ENCODE measurements around the gene TMPRSS2. TPM values are rescaled to one million over a fixed set of nuclear protein-coding genes. Genes with fewer than 3 reads are reported as not detected.

TMPRSS2 gene
- total and polyA plus RNA-seq, 12 donors = under 0.01 to 0.61 (median 0.17) TPM; not detected in 7

- Histone ChIP-seq H3K9me3 (replicated peaks in 1 of 3) (no peaks in the 10 kb centered on the region), H3K27me3 (no peaks in the 10 kb centered on the region), H3K27ac (no peak overlapping the region), H3K4me1 (replicated peaks in 1 of 2) (no peaks in the 10 kb centered on the region), H3K36me3 (replicated peaks in 1 of 2) (no peaks in the 10 kb centered on the region), H3K4me3 (no peak overlapping the region)
- TF ChIP-seq POLR2A (IDR thresholded peaks at IDR 0.05) = no peak
- no peak for TF ChIP-seq CTCF (IDR thresholded peaks at IDR 0.05)
- 67 to 82% (median 74%) methylated on average over 9 to 12 of the region's 12 CpGs for WGBS, 4 donors
- DNase-seq = no peak
- intact Hi-C loops (cut with DNase I) = no loop called here
These were observed 24.5 kb downstream of the TMPRSS2 start for GRCh38 chr21:41483415-41483814.

GRCh38 chr21:41482980-41483379 lies 25.0 kb downstream of the TMPRSS2 start:
- 84 to 91% (median 87%) methylated on average over 6 of the region's 6 CpGs for WGBS, 4 donors

GRCh38 chr21:41482301-41482700 lies 25.7 kb downstream of the TMPRSS2 start:
- H3K4me1 ChIP-seq (replicated peaks in 1 of 2) = no peaks in the 10 kb centered on the region
- WGBS, 4 donors = 26 to 34% (median 29%) methylated on average over 6 of the region's 6 CpGs
- H3K4me3 ChIP-seq = no peak overlapping the region
- DNase-seq = no peak
- TF ChIP-seq POLR2A (IDR thresholded peaks at IDR 0.05) (no peak), CTCF (IDR thresholded peaks at IDR 0.05) (no peak)
- H3K27ac ChIP-seq = no peak overlapping the region
- H3K36me3 ChIP-seq (replicated peaks in 1 of 2) = no peaks in the 10 kb centered on the region
- intact Hi-C loops (cut with DNase I) = no loop called here
- H3K9me3 ChIP-seq (replicated peaks in 1 of 3) = no peaks in the 10 kb centered on the region
- H3K27me3 ChIP-seq = no peaks in the 10 kb centered on the region

More at GRCh38 chr21:41482980-41483379, 25.0 kb downstream of the TMPRSS2 start:
- Histone ChIP-seq H3K36me3 (replicated peaks in 1 of 2) (no peaks in the 10 kb centered on the region), H3K27ac (no peak overlapping the region), H3K4me3 (no peak overlapping the region), H3K4me1 (replicated peaks in 1 of 2) (no peaks in the 10 kb centered on the region), H3K27me3 (no peaks in the 10 kb centered on the region), H3K9me3 (replicated peaks in 1 of 3) (no peaks in the 10 kb centered on the region)
- TF ChIP-seq CTCF (IDR thresholded peaks at IDR 0.05) = no peak
- DNase-seq = no peak
- intact Hi-C loops (cut with DNase I) = no loop called here

- DNase-seq = no peak
- Histone ChIP-seq H3K27me3 (no peaks in the 10 kb centered on the region), H3K4me1 (replicated peaks in 1 of 2) (no peaks in the 10 kb centered on the region), H3K27ac (no peak overlapping the region), H3K36me3 (replicated peaks in 1 of 2) (no peaks in the 10 kb centered on the region), H3K9me3 (replicated peaks in 1 of 3) (no peaks in the 10 kb centered on the region), H3K4me3 (no peak overlapping the region)
- TF ChIP-seq POLR2A (IDR thresholded peaks at IDR 0.05) = no peak
- no peak for TF ChIP-seq CTCF (IDR thresholded peaks at IDR 0.05)
- intact Hi-C loops (cut with DNase I) = no loop called here
- 68 to 82% (median 76%) methylated on average over 8 of the region's 8 CpGs for WGBS, 4 donors
These were observed 26.8 kb downstream of the TMPRSS2 start for GRCh38 chr21:41481191-41481590.

Measured in adrenal gland (tissue), 12 donors.